GM10248 (cell line): ENCODE measurements around the gene GABBR2.

Experiments
- CTCF ChIA-PET: fragments of 300-600 bp; sonication (Branson Sonifier 250); formaldehyde crosslinking; extraction: SDS; loops from one replicate; lab custom pipeline; 2021; ENCODE audit warnings: antibody characterized with exemption; lab: Yijun Ruan, JAX
- POLR2A ChIA-PET: fragments of 350-650 bp; sonication (Branson Sonifier 250); formaldehyde crosslinking; extraction: SDS; loops from one replicate; lab custom pipeline; 2020; ENCODE audit warnings: antibody characterized with exemption; lab: Yijun Ruan, JAX
- DNase-seq: peaks from one replicate; pipeline ENCODE4 v3.0.0; 2012; ENCODE audit errors: extremely low spot score
- CTCF ChIP-seq: IDR thresholded peaks from 2 replicates; pipeline ENCODE4 v1.5.1; 2012; ENCODE audit warnings: mild to moderate bottlenecking, low read depth; ENCODE audit errors: extremely low read depth, missing control alignments, control extremely low read depth

The GABBR2 gene

GRCh38 chr9:98568909-98569469 lies 139.7 kb downstream of the GABBR2 start:
- CTCF ChIA-PET, result interaction anchor here (1.8 to 2.0 kb wide), 2 partner anchors 9 to 32 kb away, joined by 5 to 6 read pairs; no protein-coding TSS in a partner anchor
- TF ChIP-seq CTCF, result no peak
- DNase-seq, result no peak
- POLR2A ChIA-PET, result no interaction called here

GRCh38 chr9:98568234-98568908 lies 140.4 kb downstream of the GABBR2 start:
- no peak for DNase-seq
- ChIA-PET POLR2A (no interaction called here), CTCF (interaction anchor here (1.8 to 2.0 kb wide), 2 partner anchors 9 to 32 kb away, joined by 5 to 6 read pairs; no protein-coding TSS in a partner anchor)
- no peak for TF ChIP-seq CTCF

- CTCF ChIA-PET, result interaction anchor here (1.8 to 2.0 kb wide), 2 partner anchors 10 to 31 kb away, joined by 5 to 6 read pairs; no protein-coding TSS in a partner anchor
- TF ChIP-seq CTCF, result no peak
- POLR2A ChIA-PET, result no interaction called here
- no peak for DNase-seq
Measured at GRCh38 chr9:98567540-98568233, 141.0 kb downstream of the GABBR2 start.

- POLR2A ChIA-PET, result no interaction called here
- no peak for TF ChIP-seq CTCF
- CTCF ChIA-PET, result interaction anchor here (1.0 to 1.4 kb wide), 2 partner anchors 9 to 10 kb away, joined by 3 to 4 read pairs; no protein-coding TSS in a partner anchor
- no peak for DNase-seq
Measured at GRCh38 chr9:98565152-98566135, 143.3 kb downstream of the GABBR2 start.

GRCh38 chr9:98564714-98565113 lies 144.0 kb downstream of the GABBR2 start:
- DNase-seq, result no peak
- ChIA-PET CTCF (interaction anchor here (1.0 kb wide), 1 partner anchor 11 kb away, joined by 3 read pairs; no protein-coding TSS in a partner anchor), POLR2A (no interaction called here)
- no peak for TF ChIP-seq CTCF
